ENCODE results near the gene SCGB1D4. TPM values are rescaled to one million over a fixed set of nuclear protein-coding genes. Genes with fewer than 3 reads are reported as not detected.

SCGB1D4 gene
- total RNA-seq (2012; rRNA removed) (not detected in 2 replicates), polyA plus RNA-seq (2012; rRNA removed) (not detected in 2 replicates), Bru-seq, nascent RNA (not detected), BruChase-seq, experiment 1, labeled RNA remaining after a 6-hour chase (not detected), BruChase-seq, experiment 2, labeled RNA remaining after a 2-hour chase (not detected)
- polyA plus RNA-seq (2012; cell fraction: cytosol; rRNA removed), result not detected in 2 replicates
- not detected in 2 replicates for polyA plus RNA-seq (2012; cell fraction: nucleus; rRNA removed; ENCODE audit: low replicate concordance)
- long read RNA-seq, result 0 reads

GRCh38 chr11:62298975-62299374 lies at the start of gene SCGB1D4:
TSS of gene SCGB1D4 (minus strand) at chr11:62299075. CDS start at chr11:62299010, 65 bp downstream.
- H3K56ac ChIP-seq (ENCODE audit: extremely low read depth, insufficient read depth, low read length), result no peak within 1 kb of the TSS
- no peak within 1 kb of the TSS for H2BK120ac ChIP-seq (ENCODE audit: low read depth, low read length)
- H3K4me1 ChIP-seq (ENCODE audit: control insufficient read depth, insufficient read depth, low read length), result no peaks in the 10 kb centered on the region
- no peak for DNase-seq
- H3K14ac ChIP-seq (replicated peaks; ENCODE audit: low read depth, low read length), result no peak within 1 kb of the TSS
- H3K36me3 ChIP-seq (ENCODE audit: control insufficient read depth, insufficient read depth, low read length), result no peaks in the 10 kb centered on the region
- POLR2A ChIA-PET (ENCODE audit: unreplicated experiment), result interaction anchor here (0.6 kb wide), 1 partner anchor 1468 kb away, joined by 8 read pairs; no protein-coding TSS in a partner anchor
- WGBS, 2 experiments (ENCODE audit: extremely low coverage in 2 of 2, insufficient read length in 1 of 2), result 50% methylated on average over 1 of the region's 7 CpGs; no CpG with 5 or more reads in 1 of the 2 experiments
- H4K8ac ChIP-seq (ENCODE audit: low read depth in 2 of 2, low read length in 2 of 2), result no peak within 1 kb of the TSS
- CTCF ChIA-PET, result no interaction called here
- H2BK20ac ChIP-seq (ENCODE audit: low read depth, low read length), result no peak within 1 kb of the TSS
- H2BK15ac ChIP-seq (ENCODE audit: low read depth, low read length), result no peak within 1 kb of the TSS
- H3K9me1 ChIP-seq (ENCODE audit: insufficient read depth, low read length), result 0 out of 2 replicates have a peak, but pooled peaks cover 3% of the 10 kb centered on the region
- H3K27ac ChIP-seq (ENCODE audit: insufficient read depth, low read length), result no peak within 1 kb of the TSS
- intact Hi-C loops (cut with micrococcal nuclease) (no loop called here), in situ Hi-C loops (cut with MboI; ENCODE audit: low sequenced_read_pairs) (no loop called here), dilution Hi-C loops (cut with HindIII; ENCODE audit: low sequenced_read_pairs, unreplicated experiment) (no loop called here)
- no peaks in the 10 kb centered on the region for H3K9me3 ChIP-seq (ENCODE audit: control insufficient read depth, insufficient read depth, low read length)
- H3K18ac ChIP-seq (ENCODE audit: low read depth, low read length), result no peak within 1 kb of the TSS
- no peak within 1 kb of the TSS for H4K91ac ChIP-seq (ENCODE audit: insufficient read depth, low read depth, low read length)
- TF ChIP-seq USF2 (IDR thresholded peaks at IDR 0.05; ENCODE audit: low read depth, low read length) (no peak), RAD21 (IDR thresholded peaks at IDR 0.05; ENCODE audit: low read length) (no peak), MAFK (IDR thresholded peaks at IDR 0.05; ENCODE audit: low read depth, low read length) (no peak), CHD1 (IDR thresholded peaks at IDR 0.05; ENCODE audit: low read depth, low read length) (no peak), RFX5 (IDR thresholded peaks at IDR 0.05; ENCODE audit: low read depth, low read length) (no peak), FOS (IDR thresholded peaks at IDR 0.05; ENCODE audit: low read depth, low read length) (no peak), RCOR1 (IDR thresholded peaks at IDR 0.05; ENCODE audit: insufficient replicate concordance, low read length) (no peak), NFE2L2 (IDR thresholded peaks at IDR 0.05; ENCODE audit: low read depth, low read length) (no peak), BHLHE40 (IDR thresholded peaks at IDR 0.05; ENCODE audit: low read depth, low read length) (no peak), CTCF (conservative IDR thresholded peaks at IDR 0.05; ENCODE audit: low read depth, low read length) (no peak), CEBPB (IDR thresholded peaks at IDR 0.05; ENCODE audit: low read depth, low read length) (no peak), MXI1 (IDR thresholded peaks at IDR 0.05; ENCODE audit: borderline replicate concordance, low read depth, low read length) (no peak), SMC3 (IDR thresholded peaks at IDR 0.05; ENCODE audit: low read depth, low read length) (no peak), ELK1 (IDR thresholded peaks at IDR 0.05; ENCODE audit: borderline replicate concordance, low read depth, low read length) (no peak), POLR2A (IDR thresholded peaks at IDR 0.05; ENCODE audit: low read depth, low read length) (no peak), MAZ (IDR thresholded peaks at IDR 0.05; ENCODE audit: borderline replicate concordance, low read depth, low read length) (no peak)
- H2AFZ ChIP-seq (replicated peaks; ENCODE audit: low read length, poor library complexity), result no peak within 1 kb of the TSS
- no peak within 1 kb of the TSS for H2BK5ac ChIP-seq (ENCODE audit: low read depth, low read length, poor library complexity, severe bottlenecking)
- no peak within 1 kb of the TSS for H3K9ac ChIP-seq (ENCODE audit: low read depth, low read length)
- no peaks in the 10 kb centered on the region for H3K79me1 ChIP-seq (ENCODE audit: low read depth in 1 of 2, low read length in 2 of 2)
- H3K4me2 ChIP-seq (ENCODE audit: low read depth, low read length), result no peak within 1 kb of the TSS
- H4K5ac ChIP-seq (ENCODE audit: low read depth, low read length), result no peak within 1 kb of the TSS
- no peak within 1 kb of the TSS for H3K4me3 ChIP-seq (ENCODE audit: insufficient read depth, low read depth, low read length)
- H2AK9ac ChIP-seq (replicated peaks; ENCODE audit: low read depth, low read length, poor library complexity), result no peak within 1 kb of the TSS
- H2AK5ac ChIP-seq (ENCODE audit: low read depth, low read length), result no peak within 1 kb of the TSS
- no peaks in the 10 kb centered on the region for H4K20me1 ChIP-seq (ENCODE audit: insufficient read depth, low read length)
- no TSS peak for BruUV-seq (replicated peaks)
- no peak within 1 kb of the TSS for H3K23ac ChIP-seq (ENCODE audit: low read depth, low read length)
- H3K27me3 ChIP-seq (ENCODE audit: control insufficient read depth, insufficient read depth, low read length), result peaks cover 4% of the 10 kb centered on the region; the same call in 1 of the 2 replicates
- no peak within 1 kb of the TSS for H3K4ac ChIP-seq (ENCODE audit: low read depth, low read length)
- no peak for ATAC-seq (ENCODE audit: low read depth)
